ACHN (cell line): ENCODE measurements around the gene AQR.
"Not testable (repeated sequence)": the region's sequence is repeated elsewhere in the genome, so short reads cannot be mapped to it uniquely, and the experiment has no call there.

Experiments
- DNase-seq: peaks from one replicate; pipeline ENCODE4 v3.0.0-alpha.2; 2015
- in situ Hi-C: cut with HindIII; loops from 2 replicates; pipeline ENCODE4 v1.10.0; 2017; ENCODE audit warnings: low sequenced_read_pairs, low pct_ligation_motif_present, low pct_unique_long_range_greater_than_20kb

AQR gene

DNA sequence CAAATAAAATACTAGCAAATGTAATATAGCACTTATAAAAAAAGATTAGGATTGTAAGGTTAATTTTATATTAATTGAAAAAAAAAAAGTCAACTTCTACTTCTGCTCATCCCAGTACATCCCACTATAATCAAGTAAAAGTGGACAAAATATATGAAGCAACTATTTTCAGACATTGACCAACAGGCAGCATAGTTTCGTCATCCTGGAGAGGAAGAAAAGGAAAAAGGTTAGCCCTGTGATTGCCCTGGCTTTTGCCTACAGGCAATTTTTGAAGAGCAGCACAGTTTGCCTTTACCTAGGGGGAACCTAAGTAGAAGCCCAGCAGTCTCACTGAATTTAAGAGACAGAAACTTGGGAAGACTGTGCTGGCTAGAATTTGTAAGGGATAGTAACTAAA is 121.9 kb downstream of the AQR start:
- DNase-seq: no peak
- in situ Hi-C loops: no loop called here

DNA sequence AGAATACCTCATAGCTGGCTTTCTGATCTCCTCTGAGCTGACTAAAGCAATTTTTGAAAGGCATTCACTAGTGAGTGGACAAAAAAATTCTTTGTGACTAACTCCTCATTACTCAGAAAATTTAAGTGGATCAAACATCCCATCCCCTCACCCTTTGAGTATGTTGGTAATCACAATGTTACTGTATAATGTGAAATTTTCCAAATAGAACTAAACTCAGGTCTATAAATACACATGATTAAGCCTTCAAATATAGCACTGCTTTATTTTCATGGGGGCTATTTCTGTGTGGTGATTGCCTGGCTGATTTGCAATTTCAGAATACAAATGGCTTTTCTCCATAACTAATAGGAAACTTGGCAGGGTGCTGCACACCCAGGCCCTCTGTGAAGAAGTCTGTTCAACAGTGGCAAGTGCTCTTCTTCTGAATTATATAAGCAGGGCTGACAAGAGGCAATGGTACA is 128.2 kb downstream of the AQR start:
- no peak for DNase-seq
- in situ Hi-C loops: no loop called here

DNA sequence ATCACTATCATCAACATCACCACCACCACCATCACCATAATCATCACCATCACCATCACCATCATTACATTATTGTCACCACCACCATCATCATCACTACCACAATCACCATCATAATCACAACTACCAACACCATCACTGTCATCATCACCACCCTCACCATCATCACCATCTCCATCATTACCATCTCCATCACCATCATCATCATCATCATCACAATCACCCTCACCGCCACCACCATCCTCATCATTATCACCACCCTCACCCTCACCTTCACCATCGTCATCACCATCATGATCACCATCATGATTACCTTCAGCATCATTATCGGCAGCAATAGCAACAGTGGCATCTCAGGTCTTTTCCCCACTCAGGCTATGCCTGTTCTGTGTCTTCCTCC is 131.3 kb downstream of the AQR start:
- in situ Hi-C loops: no loop called here
- DNase-seq: no peak

DNA sequence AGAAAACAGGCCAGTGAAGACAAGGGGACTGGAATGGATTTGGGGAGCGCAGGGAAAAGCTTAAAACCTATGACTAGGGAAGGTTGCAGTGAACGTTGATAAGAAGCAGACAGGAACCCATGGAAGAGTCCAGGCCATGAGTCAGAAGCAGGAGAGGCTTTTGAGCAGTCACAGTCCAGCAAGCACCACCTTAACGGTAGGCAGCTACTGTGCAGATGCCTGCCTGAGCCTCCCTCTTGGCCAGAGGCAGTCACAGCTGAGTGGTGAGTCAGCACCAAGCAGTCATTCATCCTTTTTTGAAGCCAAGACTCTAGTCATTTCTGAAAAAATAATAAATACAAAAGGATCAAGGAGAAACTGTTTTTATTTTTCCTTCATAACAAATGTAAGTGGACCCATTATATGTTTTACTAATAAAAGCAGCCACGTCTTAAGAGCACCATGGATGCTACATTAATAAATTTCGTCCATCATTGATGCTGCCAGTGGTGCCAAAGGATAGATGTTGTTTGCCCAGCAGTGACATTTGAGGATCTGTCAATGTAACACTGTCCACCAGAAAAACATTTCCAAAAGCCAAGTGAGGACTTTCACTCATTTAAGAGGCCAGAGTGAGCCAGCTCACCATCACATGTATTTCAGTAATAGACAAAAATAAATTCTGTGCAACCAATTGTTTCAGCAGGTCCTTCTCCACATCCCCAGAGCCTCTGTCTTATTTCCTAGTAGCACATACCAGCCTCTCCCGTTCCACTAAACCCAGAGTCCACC is 132.1 kb downstream of the AQR start:
- in situ Hi-C loops: no loop called here
- peak; percentile 89 for DNase-seq

DNA sequence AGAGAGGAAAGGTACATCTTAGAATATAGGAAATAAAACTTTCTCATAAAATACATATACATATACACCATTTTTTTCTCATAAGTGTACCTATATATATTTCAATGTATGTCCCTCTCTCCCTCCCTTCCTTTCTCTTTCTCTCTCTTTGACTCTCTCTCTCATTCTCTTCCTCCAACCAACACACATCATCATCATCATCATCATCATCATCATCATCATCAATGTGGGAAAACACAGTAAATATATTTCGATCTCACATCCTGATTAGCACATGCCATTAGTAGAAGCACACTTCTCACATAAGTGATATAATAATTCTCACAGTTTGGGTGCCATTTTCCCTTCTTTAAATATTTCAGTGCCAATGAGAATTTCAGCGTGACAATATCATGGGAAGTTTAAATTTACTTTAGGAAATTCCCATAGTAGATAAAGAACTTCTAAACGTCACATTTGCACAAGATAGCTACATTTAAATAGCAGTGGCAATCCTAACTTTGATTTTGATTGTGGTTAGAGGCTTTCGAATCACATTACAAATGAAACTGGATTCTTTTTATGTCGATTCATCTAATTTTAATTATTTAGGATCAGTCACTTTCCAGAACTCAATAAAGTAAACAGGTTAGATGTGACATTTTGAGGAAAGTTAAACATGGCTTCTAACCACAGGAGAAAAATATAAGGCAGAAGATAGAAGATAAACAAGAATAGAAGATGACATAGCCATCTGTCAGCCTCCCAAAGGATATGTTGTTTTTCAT is 141.2 kb downstream of the AQR start:
- in situ Hi-C loops: no loop called here
- DNase-seq: no peak

DNA sequence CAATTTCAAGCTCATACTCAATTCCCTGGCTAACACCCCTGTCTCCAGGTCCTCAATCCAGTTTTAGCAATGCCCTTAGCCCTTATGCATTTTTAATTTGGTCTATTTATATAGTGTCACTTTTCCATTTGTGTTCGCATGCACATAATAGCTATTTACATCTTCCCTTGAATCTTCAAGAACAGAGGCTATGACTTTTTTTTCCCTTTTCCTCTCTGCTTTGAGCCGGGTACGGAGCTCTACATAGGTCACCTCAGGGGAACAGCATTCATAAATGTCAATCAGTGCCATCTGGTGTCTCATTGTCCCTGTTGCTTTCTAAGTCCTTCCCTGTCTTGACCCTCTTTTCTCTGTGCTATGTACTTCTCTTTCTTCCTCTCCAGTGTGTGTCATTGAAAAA is 147.7 kb downstream of the AQR start:
- no peak for DNase-seq
- in situ Hi-C loops: no loop called here

DNA sequence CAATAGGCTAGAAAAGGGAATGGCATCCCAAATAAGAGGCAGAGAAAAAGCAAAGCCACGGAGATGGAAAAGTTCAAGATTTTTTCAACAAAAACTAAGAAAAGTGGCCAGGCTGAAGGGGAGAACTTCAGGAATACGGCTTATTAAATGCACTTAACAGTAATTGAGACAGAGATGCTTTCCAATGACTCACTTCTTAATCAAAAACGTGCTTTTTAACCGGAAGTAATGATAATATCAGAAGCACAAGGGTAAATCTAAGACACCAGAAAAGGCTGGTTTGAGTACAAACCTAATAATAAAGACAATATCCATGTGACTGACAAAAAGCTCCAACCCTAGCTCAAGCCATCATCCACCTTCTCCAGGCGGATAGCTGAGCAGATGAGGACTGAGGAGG is 149.4 kb downstream of the AQR start:
- in situ Hi-C loops: no loop called here
- DNase-seq: no peak

DNA sequence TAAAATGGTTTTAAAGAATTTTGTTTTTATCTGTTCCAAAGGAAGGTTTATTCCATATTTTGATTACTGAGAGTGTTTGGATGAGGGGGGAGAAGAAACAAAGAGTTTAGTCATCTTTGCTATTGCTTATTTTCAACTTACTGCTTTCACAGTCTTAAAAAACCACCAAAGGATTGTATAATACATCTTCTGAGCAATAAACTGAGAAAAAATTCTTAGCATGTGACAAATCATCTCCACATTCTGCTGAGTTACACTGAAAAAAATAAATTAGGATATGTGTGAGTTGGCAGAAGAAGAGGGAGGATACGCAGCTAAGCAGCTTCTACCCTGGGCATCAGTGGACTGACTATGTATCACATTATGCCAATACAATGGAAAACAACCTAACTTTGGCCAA is 151.0 kb downstream of the AQR start:
- DNase-seq: no peak

DNA sequence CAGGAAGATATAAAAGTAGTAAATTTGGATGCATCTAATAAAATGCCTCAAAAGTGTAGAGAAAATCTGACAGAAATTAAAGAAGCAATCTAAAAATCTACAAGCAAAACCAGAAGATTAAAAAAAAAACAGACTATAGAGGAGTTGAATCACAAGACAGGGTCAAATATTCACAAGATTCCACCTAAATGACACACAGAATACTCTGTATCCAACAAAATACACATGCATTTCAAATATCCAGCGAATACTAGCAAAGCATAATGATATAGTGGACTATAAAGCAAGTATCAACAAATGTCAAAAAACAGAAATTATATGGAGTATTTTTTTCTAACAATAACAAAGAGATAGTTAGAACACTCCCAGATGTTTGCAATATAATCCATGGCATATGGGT is 153.7 kb downstream of the AQR start:
- in situ Hi-C loops: no loop called here
- DNase-seq: no peak

More for the DNA sequence above, 151.0 kb downstream of the AQR start:
- in situ Hi-C loops: no loop called here

DNA sequence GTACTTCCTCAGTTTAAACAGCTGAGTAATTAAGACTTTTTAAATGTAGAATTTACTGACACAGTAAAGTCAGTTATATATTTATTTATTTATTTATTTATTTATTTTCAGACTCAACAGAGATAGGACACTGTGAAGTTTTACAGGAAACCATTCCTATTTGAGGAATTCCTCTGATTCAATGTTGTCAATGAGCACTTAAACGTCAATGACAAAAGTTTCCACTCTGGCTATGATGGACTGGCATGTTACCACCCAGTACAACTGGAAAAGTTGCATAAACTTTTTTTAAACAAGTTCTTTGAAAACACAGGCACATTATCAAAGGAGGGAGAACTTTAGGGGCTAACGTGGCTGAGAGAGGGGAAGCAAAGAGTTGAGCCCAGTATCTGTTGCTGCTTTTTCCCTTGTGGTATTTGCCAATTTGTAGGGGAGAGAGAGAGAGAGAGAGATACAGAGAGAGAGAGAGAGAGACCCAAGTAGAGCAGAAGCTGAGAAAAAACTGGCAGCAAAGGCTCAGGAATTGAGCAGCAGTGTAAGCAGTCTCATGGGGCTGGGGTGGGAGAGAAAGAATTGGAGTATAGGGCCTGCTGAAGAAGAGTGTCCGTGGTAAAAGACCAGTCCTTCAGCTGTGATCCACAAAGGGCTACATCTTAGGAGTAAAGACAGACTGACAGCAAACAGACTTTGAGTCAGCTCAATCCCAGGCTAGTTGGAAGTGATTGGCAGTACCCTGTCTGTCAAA is 155.9 kb downstream of the AQR start:
- DNase-seq: no peak
- in situ Hi-C loops: no loop called here

DNA sequence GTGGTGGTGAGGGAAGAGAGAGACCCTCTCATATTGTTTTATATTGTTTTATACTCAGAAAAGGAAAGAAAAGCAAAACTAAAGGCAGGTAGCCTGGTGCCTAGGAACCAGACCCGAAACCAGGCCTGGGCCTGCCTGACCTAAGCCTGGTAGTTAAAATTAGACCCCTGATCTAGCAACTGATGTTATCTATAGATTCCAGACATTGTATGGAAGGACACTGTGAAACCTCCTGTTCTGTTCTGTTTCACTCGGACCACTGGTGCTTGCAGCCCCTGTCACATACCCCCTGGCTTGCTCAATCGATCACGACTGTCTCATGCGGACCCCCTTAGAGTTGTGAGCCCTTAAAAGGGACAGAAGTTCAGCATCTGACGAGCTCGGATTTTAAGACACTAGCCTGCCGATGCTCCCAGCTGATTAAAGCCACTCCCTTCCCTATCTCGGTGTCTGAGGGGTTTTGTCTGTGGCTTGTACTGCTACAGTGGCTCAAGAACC is 156.6 kb downstream of the AQR start:
- DNase-seq, in situ Hi-C loops: not testable (repeated sequence)

DNA sequence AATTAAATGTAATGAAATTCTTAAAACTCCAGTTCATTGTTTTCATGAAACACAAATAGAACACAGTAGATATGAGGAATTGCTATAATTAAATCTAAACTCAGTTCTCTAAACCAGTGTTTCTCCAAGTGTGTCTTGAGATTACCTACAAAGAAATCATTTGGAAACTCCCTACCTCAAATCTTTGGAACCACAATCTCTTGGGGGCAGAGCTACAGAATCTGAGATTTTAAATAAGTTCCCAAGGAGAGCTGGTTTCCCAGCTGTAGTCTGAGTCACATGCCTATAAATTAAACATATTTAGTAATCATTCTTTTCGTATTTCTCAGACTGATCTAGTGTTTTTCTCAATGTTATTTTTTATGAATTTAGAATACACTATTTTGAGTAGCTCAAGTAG is 157.2 kb downstream of the AQR start:
- in situ Hi-C loops: no loop called here
- DNase-seq: no peak

DNA sequence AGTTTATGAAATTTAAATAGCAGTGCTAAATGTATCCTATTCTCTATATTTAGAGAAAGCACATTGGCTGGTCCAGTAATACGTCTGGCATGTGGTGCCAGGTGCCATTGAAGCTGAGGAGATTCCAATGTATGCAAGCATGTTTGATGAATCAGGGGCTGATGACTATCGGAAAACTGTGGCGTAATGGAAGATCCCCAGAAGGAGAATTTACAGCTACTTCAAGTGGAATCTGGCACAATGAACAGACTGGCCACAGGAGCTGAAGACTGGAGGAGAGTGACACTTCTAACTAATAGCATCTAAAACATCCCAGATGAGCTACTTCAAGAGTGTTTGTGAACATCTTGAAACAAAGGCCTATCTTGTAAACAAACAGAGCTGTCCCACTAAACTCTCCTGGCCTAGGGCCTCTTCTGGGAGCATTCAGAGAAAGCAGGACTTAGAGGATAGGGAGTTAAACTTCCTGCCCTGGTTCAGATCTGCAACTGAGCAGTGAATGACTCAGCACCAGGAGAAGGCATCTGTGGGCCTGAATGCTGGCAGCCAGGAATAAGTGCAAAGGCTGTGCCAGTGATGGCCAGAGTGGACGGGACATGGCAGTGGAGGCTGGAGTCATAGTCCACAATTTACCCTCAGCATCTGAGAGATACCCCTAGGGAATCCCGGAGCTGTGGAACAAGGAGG is 159.0 kb downstream of the AQR start:
- no peak for DNase-seq

DNA sequence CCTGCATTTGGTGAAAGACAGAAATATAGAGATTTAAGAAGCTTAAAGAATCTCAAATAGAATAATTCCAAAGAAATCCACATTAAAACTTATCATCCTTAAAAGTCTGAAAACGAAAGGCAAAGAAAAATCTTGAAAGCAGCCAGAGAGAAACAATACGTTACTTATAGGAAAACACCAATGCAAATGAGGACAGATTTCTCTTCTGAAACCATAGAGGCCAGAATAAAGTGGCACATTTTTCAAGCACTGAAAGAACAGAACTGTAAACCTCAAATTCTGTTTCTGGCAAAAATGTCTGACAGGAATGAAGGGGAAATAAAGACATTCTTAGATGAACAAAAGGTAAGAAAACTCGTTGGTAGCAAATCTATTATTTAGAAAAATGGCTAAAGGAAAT is 160.4 kb downstream of the AQR start:
- in situ Hi-C loops: no loop called here
- DNase-seq: no peak

More for the DNA sequence above, 159.0 kb downstream of the AQR start:
- in situ Hi-C loops: no loop called here

DNA sequence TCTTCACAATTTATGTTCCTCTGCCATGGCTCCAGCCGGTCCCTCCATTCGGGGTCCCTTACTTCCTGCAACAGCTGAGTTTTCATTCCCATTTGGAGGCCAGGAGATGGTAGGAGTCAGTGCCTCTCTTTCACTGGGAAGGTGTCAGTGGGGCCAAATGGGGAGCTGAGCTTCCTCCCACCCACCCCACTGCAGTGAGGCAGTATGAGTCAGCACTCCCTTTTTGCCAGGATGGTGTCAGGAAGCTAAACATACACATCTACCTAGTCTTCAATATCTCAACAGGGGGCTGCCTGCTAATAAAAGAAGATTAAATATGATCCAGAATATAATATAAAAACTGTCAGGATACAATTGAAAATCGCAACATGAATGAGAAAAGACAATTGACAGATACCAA is 161.5 kb downstream of the AQR start:
- no peak for DNase-seq
- in situ Hi-C loops: no loop called here

DNA sequence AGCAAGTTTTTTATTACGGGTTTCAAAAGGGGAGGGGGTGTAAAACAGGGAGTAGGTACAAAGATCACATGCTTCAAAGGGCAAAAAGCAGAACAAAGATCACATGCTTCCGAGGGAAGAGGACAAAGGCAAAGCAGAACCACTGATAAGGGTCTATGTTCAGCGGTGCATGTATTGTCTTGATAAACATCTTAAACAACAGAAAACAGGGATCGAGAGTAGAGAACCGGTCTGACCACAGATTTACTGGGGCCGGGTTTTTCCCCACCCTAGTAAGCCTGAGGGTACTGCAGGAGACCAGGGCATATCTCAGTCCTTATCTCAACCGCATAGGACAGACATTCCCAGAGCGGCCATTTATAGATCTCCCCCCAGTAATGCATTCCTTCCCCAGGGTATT is 162.3 kb downstream of the AQR start:
- DNase-seq, in situ Hi-C loops: not testable (repeated sequence)

DNA sequence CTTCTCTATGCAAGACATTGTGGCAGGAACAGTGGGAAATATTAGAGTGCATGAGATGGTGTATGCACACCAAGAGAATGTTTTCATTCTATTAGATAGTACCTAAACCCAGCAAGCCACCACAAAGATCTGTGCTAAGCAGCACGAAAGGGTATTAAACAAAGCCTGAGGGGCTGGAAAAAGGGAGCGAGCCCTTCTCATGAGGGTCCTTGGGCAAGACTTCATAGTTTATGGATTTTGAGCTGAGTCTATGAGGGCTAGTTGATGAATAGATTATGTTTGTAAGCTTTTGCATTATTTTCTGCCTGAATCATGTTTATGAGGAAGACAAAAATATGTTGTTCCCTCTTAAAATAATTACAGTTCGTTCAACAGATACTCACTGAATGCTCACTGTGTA is 164.8 kb downstream of the AQR start:
- in situ Hi-C loops: no loop called here
- DNase-seq: no peak

DNA sequence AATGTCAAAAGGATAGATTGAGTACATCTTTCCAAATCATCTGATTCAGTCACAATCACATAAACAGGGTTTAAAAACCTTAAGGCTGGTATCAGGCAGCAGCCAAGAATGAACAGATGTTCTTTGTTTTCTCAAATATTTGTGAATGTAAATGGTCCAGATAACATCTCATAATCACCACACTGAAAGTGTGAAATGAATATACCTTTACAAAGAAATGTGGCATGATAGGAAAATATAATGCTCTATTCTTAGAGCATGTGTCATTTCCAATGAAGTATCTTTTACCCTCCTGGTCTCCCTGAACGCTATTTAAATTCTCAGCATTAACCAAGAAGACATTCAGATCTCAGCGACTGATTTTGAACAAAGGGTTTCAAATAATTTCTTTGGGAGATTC is 165.4 kb downstream of the AQR start:
- in situ Hi-C loops: no loop called here

More for the DNA sequence above, 165.4 kb downstream of the AQR start:
- DNase-seq: no peak
